Measurements from ENCODE around the gene EML2.

EML2 gene

GRCh38 chr19:45567609-45568008 lies 71.6 kb downstream of the EML2 start:
- no peaks in the 10 kb centered on the region for H3K36me3 ChIP-seq (ENCODE audit: insufficient read depth, low read length)
- H3K4me1 ChIP-seq (ENCODE audit: insufficient read depth, low read length) = peaks cover 7% of the 10 kb centered on the region
- H3K27ac ChIP-seq (ENCODE audit: low read depth, low read length) = no peak overlapping the region
- H3K4me3 ChIP-seq (ENCODE audit: low read length) = no peak overlapping the region
- H3K9ac ChIP-seq (ENCODE audit: low read depth, low read length) = no peak overlapping the region
- no CpG with 5 or more reads among the region's 2 CpGs for WGBS
- no peaks in the 10 kb centered on the region for H3K9me3 ChIP-seq (ENCODE audit: insufficient read depth, low read depth, low read length)
- no peaks in the 10 kb centered on the region for H3K27me3 ChIP-seq (ENCODE audit: insufficient read depth, low read length)

DNA sequence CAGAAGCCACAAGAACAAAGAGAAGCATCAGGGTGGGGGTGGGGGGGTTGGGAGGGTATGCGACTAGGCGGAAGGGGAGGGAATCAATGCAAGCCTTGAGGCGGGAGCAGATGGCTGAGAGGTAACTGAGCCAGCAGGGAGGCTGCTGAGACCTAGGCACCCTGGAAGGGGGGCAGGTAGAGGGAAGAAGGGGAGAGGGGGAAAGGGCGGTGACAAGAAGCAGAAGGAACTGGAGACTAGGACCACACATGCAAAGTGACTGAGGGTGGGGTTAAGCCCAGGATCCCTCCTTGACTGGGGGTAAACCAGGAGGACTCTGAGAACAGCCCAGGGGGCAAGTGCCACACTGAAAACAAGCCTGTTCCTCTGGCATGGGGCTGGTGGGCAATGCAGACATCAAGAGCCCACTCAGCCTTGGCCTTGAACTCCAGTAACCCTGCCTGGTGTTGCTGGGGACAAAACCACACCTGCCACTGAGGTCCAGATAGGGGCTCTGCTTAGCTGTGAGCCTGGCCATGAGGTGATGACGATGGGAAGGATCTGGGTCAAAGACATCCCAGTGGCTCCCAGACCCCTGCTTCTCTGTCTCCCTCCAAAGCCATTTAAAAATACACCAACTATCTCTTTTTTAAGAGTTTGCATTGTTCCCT lies 74.9 kb downstream of the EML2 start:
- Histone ChIP-seq H3K4me1 (ENCODE audit: insufficient read depth, low read length) (peaks cover 7% of the 10 kb centered on the region), H3K27me3 (ENCODE audit: insufficient read depth, low read length) (no peaks in the 10 kb centered on the region), H3K36me3 (ENCODE audit: insufficient read depth, low read length) (no peaks in the 10 kb centered on the region), H3K9ac (ENCODE audit: low read depth, low read length) (no peak overlapping the region), H3K9me3 (ENCODE audit: insufficient read depth, low read depth, low read length) (no peaks in the 10 kb centered on the region), H3K4me3 (ENCODE audit: low read length) (no peak overlapping the region), H3K27ac (ENCODE audit: low read depth, low read length) (peak overlapping the region; percentile 48; the same call in 1 of the 2 replicates)
- 15% methylated on average over 5 of the region's 5 CpGs for WGBS

GRCh38 chr19:45560686-45561085 lies 78.5 kb downstream of the EML2 start:
- WGBS = 86% methylated on average over 11 of the region's 11 CpGs
- no peaks in the 10 kb centered on the region for H3K27me3 ChIP-seq (ENCODE audit: insufficient read depth, low read length)
- no peak overlapping the region for H3K9ac ChIP-seq (ENCODE audit: low read depth, low read length)
- H3K9me3 ChIP-seq (ENCODE audit: insufficient read depth, low read depth, low read length) = no peaks in the 10 kb centered on the region
- H3K4me3 ChIP-seq (ENCODE audit: low read length) = no peak overlapping the region
- H3K36me3 ChIP-seq (ENCODE audit: insufficient read depth, low read length) = no peaks in the 10 kb centered on the region
- peaks cover 7% of the 10 kb centered on the region for H3K4me1 ChIP-seq (ENCODE audit: insufficient read depth, low read length)
- no peak overlapping the region for H3K27ac ChIP-seq (ENCODE audit: low read depth, low read length)

DNA sequence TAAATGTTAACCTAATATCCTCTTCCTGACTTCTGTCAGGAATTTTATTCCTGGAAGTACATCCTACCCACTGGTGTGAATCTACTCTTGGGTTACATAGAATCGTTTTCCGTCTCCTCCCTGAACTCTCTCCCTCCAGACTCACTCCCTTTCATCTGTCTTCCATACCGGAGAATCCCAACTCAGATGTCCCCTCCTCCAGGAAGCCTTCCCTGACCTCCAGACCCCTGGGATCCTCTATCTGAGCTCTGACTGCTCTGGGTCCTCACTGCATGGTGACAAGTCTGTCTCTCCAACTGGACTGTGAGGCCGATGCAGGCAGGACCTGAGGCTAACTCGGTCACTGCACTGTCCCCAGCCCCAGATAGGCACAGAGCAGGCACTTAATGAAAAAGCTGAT lies 79.2 kb downstream of the EML2 start:
- H3K27me3 ChIP-seq (ENCODE audit: insufficient read depth, low read length) = no peaks in the 10 kb centered on the region
- 88% methylated on average over 5 of the region's 5 CpGs for WGBS
- peaks cover 7% of the 10 kb centered on the region for H3K4me1 ChIP-seq (ENCODE audit: insufficient read depth, low read length)
- H3K9me3 ChIP-seq (ENCODE audit: insufficient read depth, low read depth, low read length) = no peaks in the 10 kb centered on the region
- H3K27ac ChIP-seq (ENCODE audit: low read depth, low read length) = no peak overlapping the region
- no peak overlapping the region for H3K4me3 ChIP-seq (ENCODE audit: low read length)
- H3K9ac ChIP-seq (ENCODE audit: low read depth, low read length) = no peak overlapping the region
- no peaks in the 10 kb centered on the region for H3K36me3 ChIP-seq (ENCODE audit: insufficient read depth, low read length)
